ENCODE results near the gene OR8B8. TPM values are rescaled to one million over a fixed set of nuclear protein-coding genes. Genes with fewer than 3 reads are reported as not detected.
"Not testable (repeated sequence)": the region's sequence is repeated elsewhere in the genome, so short reads cannot be mapped to it uniquely, and the experiment has no call there.

The OR8B8 gene
- total RNA-seq, 1 donor from 2014 or later = not detected

- intact Hi-C loops (cut with DNase I) = no loop called here
- ATAC-seq (no peak), DNase-seq (ENCODE audit: low spot score) (no peak)
Measured at GRCh38 chr11:124446916-124447315, 1.4 kb upstream of the OR8B8 start.

- ATAC-seq = no peak
- no peak for DNase-seq (ENCODE audit: low spot score)
- intact Hi-C loops (cut with DNase I) = no loop called here
Measured at GRCh38 chr11:124442847-124443246, 2.6 kb downstream of the OR8B8 start.

- DNase-seq (ENCODE audit: low spot score) (no peak), ATAC-seq (no peak)
- intact Hi-C loops (cut with DNase I) = no loop called here
Measured at GRCh38 chr11:124442442-124442841, 3.1 kb downstream of the OR8B8 start.

GRCh38 chr11:124441519-124441918 is 4.0 kb downstream of the OR8B8 start:
- DNase-seq (ENCODE audit: low spot score) (no peak), ATAC-seq (no peak)
- intact Hi-C loops (cut with DNase I) = no loop called here

GRCh38 chr11:124441081-124441480 is 4.4 kb downstream of the OR8B8 start:
- intact Hi-C loops (cut with DNase I) = no loop called here
- DNase-seq (ENCODE audit: low spot score) (no peak), ATAC-seq (no peak)

- DNase-seq (ENCODE audit: low spot score) (no peak), ATAC-seq (no peak)
- intact Hi-C loops (cut with DNase I) = no loop called here
Measured at GRCh38 chr11:124440608-124441007, 4.9 kb downstream of the OR8B8 start.

- DNase-seq (ENCODE audit: low spot score) (no peak), ATAC-seq (no peak)
- intact Hi-C loops (cut with DNase I) = no loop called here
Measured at GRCh38 chr11:124434699-124435098, 10.8 kb downstream of the OR8B8 start.

- no peak for DNase-seq (ENCODE audit: low spot score)
- no peak for ATAC-seq
- intact Hi-C loops (cut with DNase I) = no loop called here
Measured at GRCh38 chr11:124429599-124429998, 15.9 kb downstream of the OR8B8 start.

- ATAC-seq (no peak), DNase-seq (ENCODE audit: low spot score) (no peak)
- intact Hi-C loops (cut with DNase I) = no loop called here
Measured at GRCh38 chr11:124424384-124424921, 21.0 kb downstream of the OR8B8 start, which contains the start of gene OR8B4. TSS of gene OR8B4 (minus strand) at chr11:124424871. CDS start at chr11:124424871, 0 bp downstream.

- ATAC-seq = no peak
- no peak for DNase-seq (ENCODE audit: low spot score)
- intact Hi-C loops (cut with DNase I) = no loop called here
Measured at GRCh38 chr11:124421043-124421442, 24.5 kb downstream of the OR8B8 start.

GRCh38 chr11:124415356-124415923 is 30.1 kb downstream of the OR8B8 start:
- DNase-seq (ENCODE audit: low spot score) = no peak
- no peak for ATAC-seq
- intact Hi-C loops (cut with DNase I) = no loop called here

GRCh38 chr11:124409906-124410305 is 35.6 kb downstream of the OR8B8 start:
- intact Hi-C loops (cut with DNase I) = no loop called here
- ATAC-seq = no peak
- no peak for DNase-seq (ENCODE audit: low spot score)

GRCh38 chr11:124405581-124405980 is 39.9 kb downstream of the OR8B8 start:
- no peak for ATAC-seq
- DNase-seq (ENCODE audit: low spot score) = no peak
- intact Hi-C loops (cut with DNase I) = no loop called here

- ATAC-seq; DNase-seq (ENCODE audit: low spot score); intact Hi-C loops (cut with DNase I): not testable (repeated sequence)
Measured at GRCh38 chr11:124403186-124403585, 42.3 kb downstream of the OR8B8 start.

GRCh38 chr11:124402326-124402922 is 43.1 kb downstream of the OR8B8 start:
- DNase-seq (ENCODE audit: low spot score) (peak; percentile 65), ATAC-seq (no peak)
- intact Hi-C loops (cut with DNase I) = no loop called here

- intact Hi-C loops (cut with DNase I) = no loop called here
- DNase-seq (ENCODE audit: low spot score) = no peak
- ATAC-seq = no peak
Measured at GRCh38 chr11:124398924-124399323, 46.6 kb downstream of the OR8B8 start, which contains the start of gene OR8B3. TSS of gene OR8B3 (minus strand) at chr11:124399024. CDS start at chr11:124397351, 1,673 bp downstream.

GRCh38 chr11:124396847-124397246 is 48.6 kb downstream of the OR8B8 start:
- ATAC-seq; intact Hi-C loops (cut with DNase I); DNase-seq (ENCODE audit: low spot score): not testable (repeated sequence)

- ATAC-seq (no peak), DNase-seq (ENCODE audit: low spot score) (no peak)
- intact Hi-C loops (cut with DNase I) = loop anchor here (5.0 kb wide), 1 partner anchor 148 kb away; the partner anchor contains the start of gene OR8B12
Measured at GRCh38 chr11:124394408-124394807, 51.1 kb downstream of the OR8B8 start.

Measured in sciatic nerve (tissue), 2 donors.